Left lung (tissue), 10 donors: Measurements from ENCODE around the gene CELF6. TPM values are rescaled to one million over a fixed set of nuclear protein-coding genes. Genes with fewer than 3 reads are reported as not detected.
"Not testable (repeated sequence)": the region's sequence is repeated elsewhere in the genome, so short reads cannot be mapped to it uniquely, and the experiment has no call there.

ENCODE experiments used
- ATAC-seq: fragments of 200-7000 bp; cut with Tn5 transposase; one replicate; pipeline ENCODE4 v1.9.1; 2020; ENCODE audit warnings: moderate library complexity
- DNase-seq, 4 donors: peaks; one replicate each; pipeline ENCODE4 v3.0.0-alpha.2; 2013 to 2020
- H3K27ac ChIP-seq, 2 donors: fragments of 200-600 bp; sonication (generic) in 1 of 2; one replicate each; pipeline versions ENCODE4 v1.5.0 to v1.8.0; 2020 to 2021
- H3K27me3 ChIP-seq, 2 donors: fragments of 200-600 bp; sonication (generic) in 1 of 2; one replicate each; pipeline versions ENCODE4 v1.5.0 to v1.8.0; 2020 to 2021
- H3K36me3 ChIP-seq, 2 donors: fragments of 200-600 bp; sonication (generic) in 1 of 2; one replicate each; pipeline versions ENCODE4 v1.5.0 to v1.8.0; 2020 to 2021
- H3K4me1 ChIP-seq, 2 donors: fragments of 200-600 bp; one replicate each; pipeline ENCODE4 v1.8.0; 2021
- H3K4me3 ChIP-seq, 2 donors: fragments of 200-600 bp; sonication (generic) in 1 of 2; one replicate each; pipeline versions ENCODE4 v1.5.0 to v1.8.0; 2020 to 2021; ENCODE audit warnings: mild to moderate bottlenecking in 1 of 2
- H3K9me3 ChIP-seq, 2 donors: fragments of 200-600 bp; sonication (generic) in 1 of 2; one replicate each; pipeline versions ENCODE4 v1.5.0 to v1.8.0; 2020 to 2021
- CTCF ChIP-seq, 2 donors: fragments of 200-600 bp; sonication (generic) in 1 of 2; IDR thresholded peaks; one replicate each; pipeline versions ENCODE4 v1.5.0 to v1.8.0; 2021; ENCODE audit warnings: antibody characterized with exemption in 2 of 2
- intact Hi-C, 2 donors: fragments of 100-400 bp; cut with DNase I; formaldehyde crosslinking; loops; one replicate each; pipeline versions ENCODE4 v1.11.2 to v1.14.2; 2022
- polyA plus RNA-seq, 6 donors: library from polyadenylated mRNA; unstranded; fragments of 120-200 nt; gene quantifications; one replicate each; pipeline ENCODE4 v1.2.1, GENCODE V29; 2013; ENCODE audit not compliant: insufficient read length in 6 of 6
- total RNA-seq, 2 donors: library from RNA; stranded (reverse); fragmentation: NEBNext Ultra II Directional; extraction: Animal tissue kit (Norgen Biotek cat#: 25700); gene quantifications; one replicate each; pipeline ENCODE4 v1.2.1, GENCODE V29; 2021
- donor health status: DM: no; HTN: yes; CAD: no.
- donor health status: DM: no; HTN: no; CAD: no.

CELF6 gene
- total and polyA plus RNA-seq, 8 donors, result 1.3 to 4.7 (median 3.3) TPM

- Histone ChIP-seq H3K4me3 (no peak overlapping the region), H3K27me3 (no peaks in the 10 kb centered on the region), H3K4me1 (peaks cover 0 to 15% of the 10 kb centered on the region in 2 donors), H3K36me3 (no peaks in the 10 kb centered on the region), H3K9me3 (no peaks in the 10 kb centered on the region), H3K27ac (no peak overlapping the region)
- intact Hi-C loops, result no loop called here
- DNase-seq (no peak), ATAC-seq (no peak)
- no peak for TF ChIP-seq CTCF (IDR thresholded peaks at IDR 0.05)
Measured at GRCh38 chr15:72276326-72276700, 43.6 kb downstream of the CELF6 start.

- H3K27me3 ChIP-seq, H3K36me3 ChIP-seq, H3K9me3 ChIP-seq, H3K4me3 ChIP-seq, DNase-seq, intact Hi-C loops, H3K27ac ChIP-seq, ATAC-seq: not testable (repeated sequence)
- peaks cover 0 to 20% of the 10 kb centered on the region in 2 donors for H3K4me1 ChIP-seq
Measured at GRCh38 chr15:72275635-72276325, 44.2 kb downstream of the CELF6 start.

GRCh38 chr15:72272997-72273352 lies 47.0 kb downstream of the CELF6 start:
- H3K27ac ChIP-seq, result peak overlapping the region; percentile 60 to 88
- H3K4me3 ChIP-seq, result peak overlapping the region; percentile 33 to 91
- H3K36me3 ChIP-seq, result peaks cover 0 to 8% of the 10 kb centered on the region in 2 donors
- DNase-seq (no peak), ATAC-seq (no peak)
- H3K9me3 ChIP-seq, result no peaks in the 10 kb centered on the region
- no peaks in the 10 kb centered on the region for H3K27me3 ChIP-seq
- peaks cover 0 to 29% of the 10 kb centered on the region in 2 donors for H3K4me1 ChIP-seq
- TF ChIP-seq CTCF (IDR thresholded peaks at IDR 0.05), result no peak
- intact Hi-C loops, result no loop called here

- Histone ChIP-seq H3K9me3 (no peaks in the 10 kb centered on the region), H3K4me1 (peaks cover 0 to 29% of the 10 kb centered on the region in 2 donors), H3K4me3 (peak within 1 kb of the TSS; percentile 60 to 91), H3K27ac (peak within 1 kb of the TSS; percentile 80 to 88), H3K36me3 (peaks cover 0 to 14% of the 10 kb centered on the region in 2 donors), H3K27me3 (no peaks in the 10 kb centered on the region)
- TF ChIP-seq CTCF (IDR thresholded peaks at IDR 0.05), result peak; percentile 57 to 74
- DNase-seq (peak; percentile 96 to 100 (median 99)), ATAC-seq (peak; percentile 99)
- intact Hi-C loops, result no loop called here
Measured at GRCh38 chr15:72272213-72272996, 47.6 kb downstream of the CELF6 start, which contains the start of gene PARP6. TSS of gene PARP6 (minus strand) at chr15:72272554. CDS start at chr15:72267477, 5,077 bp downstream.

GRCh38 chr15:72271895-72272212 lies 48.1 kb downstream of the CELF6 start:
- no peaks in the 10 kb centered on the region for H3K27me3 ChIP-seq
- ATAC-seq (peak; percentile 4), DNase-seq (peak in 2 of 4 donors; percentile 9 to 13)
- TF ChIP-seq CTCF (IDR thresholded peaks at IDR 0.05), result no peak
- peaks cover 0 to 29% of the 10 kb centered on the region in 2 donors for H3K4me1 ChIP-seq
- peak overlapping the region; percentile 60 to 91 for H3K4me3 ChIP-seq
- peaks cover 0 to 19% of the 10 kb centered on the region in 2 donors for H3K36me3 ChIP-seq
- peak overlapping the region; percentile 80 to 88 for H3K27ac ChIP-seq
- no peaks in the 10 kb centered on the region for H3K9me3 ChIP-seq
- intact Hi-C loops, result no loop called here
